Activated naive CD8-positive, alpha-beta T cell treated with anti-CD3 and anti-CD28 coated beads, Interleukin-2, amount 10 ng/mL, durations not matched to agents 7 days and 5 days (primary cell): ENCODE data around the gene ZNF746. TPM values are rescaled to one million over a fixed set of nuclear protein-coding genes. Genes with fewer than 3 reads are reported as not detected.

Experiments
- ATAC-seq: fragments of 150-1000 bp; cut with Tn5 transposase; one replicate; pipeline ENCODE4 v1.10.0; 2021; ENCODE audit warnings: low read depth, moderate library complexity
- POLR2A ChIA-PET: fragments of 350-600 bp; sonication (Branson Sonifier 250); formaldehyde crosslinking; loops from one replicate; lab custom pipeline; 2021; ENCODE audit warnings: antibody characterized with exemption; lab: Charles Lee
- DNase-seq: peaks from one replicate; pipeline ENCODE4 v3.0.0; 2021
- H3K27ac Mint-ChIP-seq: one replicate; pipeline ENCODE4 v1.8.0; 2022; ENCODE audit warnings: mild to moderate bottlenecking, mixed read lengths
- H3K27me3 Mint-ChIP-seq: one replicate; pipeline ENCODE4 v1.8.0; 2022; ENCODE audit warnings: mild to moderate bottlenecking, moderate library complexity, mixed read lengths
- H3K36me3 Mint-ChIP-seq: one replicate; pipeline ENCODE4 v1.8.0; 2021; ENCODE audit warnings: mild to moderate bottlenecking, mixed read lengths
- H3K4me1 Mint-ChIP-seq: one replicate; pipeline ENCODE4 v1.8.0; 2021; ENCODE audit warnings: mixed read lengths
- H3K4me3 Mint-ChIP-seq: one replicate; pipeline ENCODE4 v1.8.0; 2022; ENCODE audit warnings: mild to moderate bottlenecking, moderate library complexity, mixed read lengths
- H3K9me3 Mint-ChIP-seq: one replicate; pipeline ENCODE4 v1.8.0; 2021; ENCODE audit warnings: mixed read lengths
- total RNA-seq, 2 experiments: library from RNA; stranded (reverse); gene quantifications; one replicate each; pipeline ENCODE4 v1.2.3, GENCODE V29; 2021

ZNF746 gene
- total RNA-seq, 2 experiments from 2014 or later = 24.3 to 26.2 TPM

- Mint-ChIP-seq H3K4me3 (peak within 1 kb of the TSS; percentile 86), H3K4me1 (peaks cover 15% of the 10 kb centered on the region), H3K27ac (peak within 1 kb of the TSS; percentile 59), H3K9me3 (peaks cover 2% of the 10 kb centered on the region), H3K36me3 (peaks cover 2% of the 10 kb centered on the region), H3K27me3 (peaks cover 2% of the 10 kb centered on the region)
- POLR2A ChIA-PET = interaction anchor here (0.6 to 2.1 kb wide), 6 partner anchors 32 to 265 kb away, joined by 4 to 14 read pairs (median 6); partner anchors contain the start of genes ZNF282 and ZNF783
- DNase-seq (peak; percentile 83), ATAC-seq (peak; percentile 97)
These were observed 36.9 kb downstream of the ZNF746 start, which contains the start of gene ZNF777 for GRCh38 chr7:149460493-149461277. Gene ZNF777 (minus strand): TSS chr7:149461062. CDS start chr7:149456022, 5,040 bp downstream.

GRCh38 chr7:149459540-149460452 lies 37.8 kb downstream of the ZNF746 start:
- H3K4me3 Mint-ChIP-seq = no peak overlapping the region
- DNase-seq = peak; percentile 54

GRCh38 chr7:149459201-149459539 lies 38.4 kb downstream of the ZNF746 start:
- H3K27me3 Mint-ChIP-seq = no peaks in the 10 kb centered on the region
- POLR2A ChIA-PET = interaction anchor here (0.9 to 2.1 kb wide), 2 partner anchors 17 to 30 kb away, joined by 5 read pairs; no protein-coding TSS in a partner anchor
- no peak overlapping the region for H3K27ac Mint-ChIP-seq
- H3K36me3 Mint-ChIP-seq = peaks cover 3% of the 10 kb centered on the region
- peaks cover 15% of the 10 kb centered on the region for H3K4me1 Mint-ChIP-seq
- ATAC-seq = no peak
- H3K4me3 Mint-ChIP-seq = peak overlapping the region; percentile 72
- no peak for DNase-seq
- no peaks in the 10 kb centered on the region for H3K9me3 Mint-ChIP-seq

More at GRCh38 chr7:149459540-149460452, 37.8 kb downstream of the ZNF746 start:
- POLR2A ChIA-PET = interaction anchor here (0.7 to 2.1 kb wide), 6 partner anchors 17 to 198 kb away, joined by 5 to 14 read pairs (median 6); partner anchors contain the start of gene ZNF783
- peaks cover 3% of the 10 kb centered on the region for H3K36me3 Mint-ChIP-seq
- H3K4me1 Mint-ChIP-seq = peaks cover 15% of the 10 kb centered on the region
- no peaks in the 10 kb centered on the region for H3K27me3 Mint-ChIP-seq
- no peak overlapping the region for H3K27ac Mint-ChIP-seq
- H3K9me3 Mint-ChIP-seq = no peaks in the 10 kb centered on the region
- ATAC-seq = peak; percentile 41

DNA sequence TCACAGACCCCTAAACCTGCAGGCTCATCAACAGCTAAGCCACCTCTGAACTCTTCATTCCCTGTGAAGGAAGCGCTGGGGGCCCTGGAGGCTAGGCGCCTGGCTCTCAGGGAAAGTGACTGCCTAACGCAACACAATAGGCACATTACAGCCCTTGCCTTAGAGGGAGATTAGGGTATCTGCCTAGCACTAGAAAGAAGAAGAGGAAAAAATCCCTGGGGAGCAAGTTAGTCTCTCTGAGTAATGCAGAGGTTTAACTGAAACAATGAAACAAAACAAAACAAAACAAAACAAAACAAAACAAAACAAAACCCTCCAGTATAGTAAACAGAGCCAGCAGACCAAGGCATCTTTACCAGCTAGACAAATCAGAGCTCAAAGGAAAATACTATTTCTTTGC lies 39.4 kb downstream of the ZNF746 start:
- DNase-seq (no peak), ATAC-seq (no peak)
- peak overlapping the region; percentile 56 for H3K4me3 Mint-ChIP-seq
- POLR2A ChIA-PET = no interaction called here
- no peaks in the 10 kb centered on the region for H3K9me3 Mint-ChIP-seq
- H3K4me1 Mint-ChIP-seq = peaks cover 15% of the 10 kb centered on the region
- peaks cover 5% of the 10 kb centered on the region for H3K36me3 Mint-ChIP-seq
- H3K27me3 Mint-ChIP-seq = no peaks in the 10 kb centered on the region
- H3K27ac Mint-ChIP-seq = no peak overlapping the region

DNA sequence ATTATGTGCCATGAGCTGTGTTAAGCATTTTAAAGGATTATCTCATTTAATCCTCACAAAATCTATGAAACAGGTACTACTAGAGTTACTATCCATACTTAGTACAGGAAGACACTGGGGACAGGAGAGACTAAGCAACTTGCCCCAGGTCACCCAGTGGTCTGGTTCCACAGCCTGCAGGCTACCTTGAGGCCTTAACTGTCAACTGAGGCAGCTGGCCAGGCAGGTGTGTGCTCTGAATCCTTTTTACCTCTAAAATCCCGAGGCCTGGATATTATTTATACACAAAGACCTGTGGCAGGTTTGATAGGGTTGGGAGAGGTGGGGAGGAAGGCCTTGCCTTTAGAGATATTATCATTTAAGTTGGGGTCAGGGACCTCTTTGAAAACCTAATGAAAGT lies 39.8 kb downstream of the ZNF746 start:
- ATAC-seq (no peak), DNase-seq (no peak)
- H3K27me3 Mint-ChIP-seq = no peaks in the 10 kb centered on the region
- H3K9me3 Mint-ChIP-seq = no peaks in the 10 kb centered on the region
- no peak overlapping the region for H3K27ac Mint-ChIP-seq
- H3K4me3 Mint-ChIP-seq = no peak overlapping the region
- POLR2A ChIA-PET = no interaction called here
- peaks cover 5% of the 10 kb centered on the region for H3K36me3 Mint-ChIP-seq
- peaks cover 15% of the 10 kb centered on the region for H3K4me1 Mint-ChIP-seq

DNA sequence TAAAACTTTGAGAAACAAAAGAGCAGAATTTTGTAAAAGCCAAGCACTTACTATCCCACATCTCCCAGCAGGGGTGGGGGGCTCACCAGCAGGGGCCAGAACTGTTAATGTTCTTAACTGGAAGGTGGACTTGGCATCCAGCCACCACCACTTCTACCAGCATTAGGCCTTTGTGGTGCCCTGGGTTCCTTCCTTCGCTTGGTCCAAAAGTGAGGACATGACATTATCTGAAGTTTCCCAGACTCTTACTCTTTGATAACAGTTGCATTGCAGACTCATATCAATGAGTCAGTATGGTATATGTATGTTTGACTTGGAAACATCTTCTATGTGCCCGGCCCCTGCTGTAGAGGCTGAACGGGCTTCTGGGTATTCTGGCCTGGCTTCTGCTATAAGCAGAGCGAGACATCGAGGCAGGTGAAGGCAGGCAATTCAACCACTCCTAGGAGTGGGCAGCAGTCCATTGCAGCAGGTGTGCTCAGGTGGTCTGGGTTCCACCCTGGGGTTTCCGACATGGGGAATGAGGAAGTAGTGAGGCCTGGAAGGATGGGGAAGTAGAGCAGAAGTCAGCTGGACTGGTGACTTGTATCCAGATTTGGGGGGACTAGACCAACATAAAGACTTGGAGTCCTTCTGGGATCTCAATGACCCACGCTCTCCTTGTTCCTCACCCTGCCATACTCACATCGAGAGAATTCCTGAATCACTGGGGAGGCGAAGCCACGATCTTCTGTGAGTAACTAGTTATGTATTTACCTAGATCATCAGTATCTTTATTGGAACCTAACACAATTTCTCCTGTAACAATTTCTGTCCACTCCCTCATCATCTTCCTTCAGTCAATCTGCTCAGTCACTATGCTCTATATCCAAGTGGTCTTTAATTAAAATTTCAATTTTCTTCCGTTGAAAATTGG lies 40.8 kb downstream of the ZNF746 start:
- H3K4me3 Mint-ChIP-seq = no peak overlapping the region
- DNase-seq (no peak), ATAC-seq (no peak)
- H3K9me3 Mint-ChIP-seq = no peaks in the 10 kb centered on the region
- no peaks in the 10 kb centered on the region for H3K27me3 Mint-ChIP-seq
- no peak overlapping the region for H3K27ac Mint-ChIP-seq
- POLR2A ChIA-PET = no interaction called here
- peaks cover 5% of the 10 kb centered on the region for H3K36me3 Mint-ChIP-seq
- H3K4me1 Mint-ChIP-seq = peaks cover 15% of the 10 kb centered on the region

DNA sequence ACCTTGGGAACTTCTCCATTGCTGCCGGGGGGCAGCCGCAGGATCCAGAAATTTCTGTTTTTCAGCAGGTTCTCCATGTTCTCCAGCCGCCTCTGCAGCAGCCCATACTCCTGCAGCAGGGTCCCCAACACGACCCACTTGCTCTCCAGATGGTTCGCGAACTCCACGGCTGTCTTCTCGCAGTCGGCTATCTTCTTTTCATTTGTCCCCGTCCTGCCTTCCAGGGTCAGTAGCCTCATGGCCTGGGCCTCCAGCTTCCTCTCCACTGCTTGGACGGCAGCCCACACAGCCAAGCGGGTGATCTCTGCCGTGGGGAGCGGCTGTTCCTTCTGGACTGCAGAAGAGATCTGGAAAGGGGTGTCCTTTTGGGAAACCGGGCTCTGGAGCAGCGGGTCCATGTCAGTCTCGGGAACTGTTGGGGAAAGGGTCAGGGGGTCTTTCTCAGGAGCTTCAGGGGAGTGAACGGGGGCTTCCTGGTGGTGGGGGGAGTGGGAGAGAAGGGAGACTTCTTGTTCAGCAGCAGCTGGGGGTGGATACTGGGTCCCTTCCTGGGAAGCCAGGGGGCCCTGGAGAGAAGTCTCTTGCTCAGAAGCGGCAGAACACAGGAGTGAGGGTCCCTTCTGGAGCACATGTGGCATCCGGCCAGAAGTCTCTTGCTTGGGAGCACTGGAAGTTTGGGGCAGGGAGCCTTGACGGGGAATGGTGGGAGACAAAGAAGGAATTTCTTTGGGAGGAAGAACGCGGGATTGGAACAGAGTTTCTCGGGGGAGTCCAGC lies 42.2 kb downstream of the ZNF746 start:
- peaks cover 11% of the 10 kb centered on the region for H3K36me3 Mint-ChIP-seq
- no peak for DNase-seq

GRCh38 chr7:149454750-149455149 lies 42.9 kb downstream of the ZNF746 start:
- Mint-ChIP-seq H3K36me3 (peaks cover 12% of the 10 kb centered on the region), H3K27ac (no peak overlapping the region), H3K27me3 (no peaks in the 10 kb centered on the region), H3K4me1 (peaks cover 10% of the 10 kb centered on the region), H3K9me3 (no peaks in the 10 kb centered on the region), H3K4me3 (no peak overlapping the region)
- DNase-seq (no peak), ATAC-seq (no peak)
- POLR2A ChIA-PET = interaction anchor here (0.5 kb wide), 1 partner anchor 72 kb away, joined by 3 read pairs; no protein-coding TSS in a partner anchor

More for the DNA sequence above, 42.2 kb downstream of the ZNF746 start:
- Mint-ChIP-seq H3K4me3 (no peak overlapping the region), H3K9me3 (no peaks in the 10 kb centered on the region), H3K4me1 (peaks cover 10% of the 10 kb centered on the region), H3K27me3 (no peaks in the 10 kb centered on the region), H3K27ac (no peak overlapping the region)
- ATAC-seq = no peak
- POLR2A ChIA-PET = interaction anchor here (0.5 to 0.6 kb wide), 2 partner anchors 34 to 72 kb away, joined by 3 read pairs; no protein-coding TSS in a partner anchor

- ATAC-seq = no peak
- Mint-ChIP-seq H3K4me3 (no peak overlapping the region), H3K36me3 (peaks cover 16% of the 10 kb centered on the region), H3K4me1 (peaks cover 10% of the 10 kb centered on the region), H3K27ac (no peak overlapping the region), H3K9me3 (no peaks in the 10 kb centered on the region), H3K27me3 (no peaks in the 10 kb centered on the region)
- POLR2A ChIA-PET = no interaction called here
- no peak for DNase-seq
These were observed 43.6 kb downstream of the ZNF746 start for GRCh38 chr7:149454006-149454405.

DNA sequence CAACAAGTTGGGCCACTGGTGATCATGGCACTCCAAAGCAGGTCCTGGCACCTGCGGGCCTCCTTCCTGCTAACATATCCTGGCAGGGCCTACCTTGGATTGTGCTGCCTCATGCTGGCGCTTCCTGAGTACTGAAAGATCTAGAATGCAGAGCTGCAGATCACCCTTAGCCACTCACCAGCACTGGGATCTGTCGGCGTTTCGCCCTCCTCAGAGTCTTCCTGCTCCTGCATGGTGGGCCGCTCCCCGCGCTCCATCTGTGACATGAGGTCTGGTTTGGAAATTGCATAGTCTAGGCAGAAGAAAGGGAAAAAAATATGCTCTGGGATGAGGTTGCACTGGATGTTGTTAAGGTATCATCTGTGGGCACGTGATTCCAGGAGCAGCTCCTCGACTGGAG lies 46.8 kb downstream of the ZNF746 start:
- Mint-ChIP-seq H3K27ac (no peak overlapping the region), H3K36me3 (peaks cover 25% of the 10 kb centered on the region)
- ATAC-seq = no peak

GRCh38 chr7:149449897-149450296 lies 47.7 kb downstream of the ZNF746 start:
- peaks cover 26% of the 10 kb centered on the region for H3K36me3 Mint-ChIP-seq
- no peak for ATAC-seq
- no peak overlapping the region for H3K27ac Mint-ChIP-seq

More for the DNA sequence above, 46.8 kb downstream of the ZNF746 start:
- H3K4me3 Mint-ChIP-seq = no peak overlapping the region
- no peaks in the 10 kb centered on the region for H3K27me3 Mint-ChIP-seq
- H3K4me1 Mint-ChIP-seq = no peaks in the 10 kb centered on the region
- POLR2A ChIA-PET = no interaction called here
- H3K9me3 Mint-ChIP-seq = no peaks in the 10 kb centered on the region
- no peak for DNase-seq

GRCh38 chr7:149448961-149449360 lies 48.6 kb downstream of the ZNF746 start:
- Mint-ChIP-seq H3K9me3 (no peaks in the 10 kb centered on the region), H3K27ac (no peak overlapping the region), H3K36me3 (peaks cover 28% of the 10 kb centered on the region), H3K4me1 (no peaks in the 10 kb centered on the region), H3K4me3 (no peak overlapping the region), H3K27me3 (no peaks in the 10 kb centered on the region)
- POLR2A ChIA-PET = no interaction called here
- DNase-seq (no peak), ATAC-seq (no peak)

More at GRCh38 chr7:149449897-149450296, 47.7 kb downstream of the ZNF746 start:
- Mint-ChIP-seq H3K4me3 (no peak overlapping the region), H3K27me3 (no peaks in the 10 kb centered on the region), H3K9me3 (no peaks in the 10 kb centered on the region), H3K4me1 (no peaks in the 10 kb centered on the region)
- DNase-seq = no peak
- POLR2A ChIA-PET = no interaction called here
